HG03095 (cell line): ENCODE data around the gene LRRIQ1.
"Not testable (repeated sequence)": the region's sequence is repeated elsewhere in the genome, so short reads cannot be mapped to it uniquely, and the experiment has no call there.

ENCODE experiments used
- ATAC-seq: cut with Tn5 transposase; IDR thresholded peaks from one replicate; pipeline ENCODE4 v1.9.1; 2021; ENCODE audit warnings: moderate library complexity; ENCODE audit not compliant: unreplicated experiment

The LRRIQ1 gene

GRCh38 chr12:85182699-85183098 lies 146.5 kb downstream of the LRRIQ1 start:
- ATAC-seq: no peak

DNA sequence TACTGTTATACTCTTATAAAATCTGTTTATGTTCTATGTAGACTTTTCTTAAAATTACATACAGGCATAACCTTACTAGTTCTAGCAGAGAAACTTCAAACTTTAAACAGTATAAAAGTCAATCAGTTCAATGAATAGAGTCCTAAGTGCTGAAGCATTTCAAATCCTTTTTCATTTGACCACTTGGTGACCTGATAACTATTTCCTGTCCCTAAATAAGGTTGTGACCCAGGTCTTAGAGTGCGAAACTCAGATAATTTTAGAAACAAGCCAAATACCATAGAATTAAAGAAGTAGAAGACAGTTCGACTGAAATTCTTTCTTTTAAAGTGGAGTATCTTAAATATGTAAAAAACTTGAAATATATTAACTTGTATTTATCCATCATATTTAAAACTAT lies 147.7 kb downstream of the LRRIQ1 start:
- no peak for ATAC-seq

- ATAC-seq: no peak
Measured at GRCh38 chr12:85186236-85186635, 150.1 kb downstream of the LRRIQ1 start.

DNA sequence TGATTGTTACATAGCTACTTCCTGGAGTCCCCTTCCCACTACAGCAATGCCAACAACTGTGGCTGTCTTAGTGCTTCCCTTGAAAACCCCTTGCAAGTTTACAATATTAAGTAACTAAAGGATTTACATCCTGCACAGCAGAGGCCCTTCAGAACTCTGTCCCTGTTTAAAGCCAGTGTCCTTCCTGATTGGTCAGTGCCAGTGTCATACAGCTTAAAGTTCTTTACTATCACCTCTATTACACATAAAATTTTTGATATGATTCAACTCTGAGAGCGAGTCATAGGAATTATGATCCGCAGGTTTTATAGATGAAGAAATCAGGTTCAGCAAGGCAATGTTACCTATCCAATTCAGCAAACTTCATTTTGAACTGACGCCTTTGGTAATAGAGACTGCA lies 152.5 kb downstream of the LRRIQ1 start:
- ATAC-seq: no peak

DNA sequence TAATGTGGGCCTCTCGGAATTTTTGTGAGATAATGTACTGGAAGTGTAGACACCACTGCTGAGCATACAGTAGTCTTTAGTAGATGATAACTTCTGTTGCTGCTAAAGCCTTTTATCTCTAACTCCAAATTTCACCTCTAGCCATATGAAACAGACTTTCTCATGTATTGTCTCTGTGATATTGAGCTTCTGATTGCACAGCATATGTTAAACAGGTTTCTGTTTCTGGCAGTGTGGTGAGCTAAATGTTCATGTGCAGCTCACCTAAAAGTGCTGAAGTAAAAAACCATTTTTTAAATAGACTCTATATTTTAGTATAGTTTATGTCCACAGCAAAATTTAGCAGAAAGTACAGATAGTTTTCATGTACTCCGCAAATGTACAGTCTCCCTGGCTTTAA lies 154.6 kb downstream of the LRRIQ1 start:
- ATAC-seq: no peak

DNA sequence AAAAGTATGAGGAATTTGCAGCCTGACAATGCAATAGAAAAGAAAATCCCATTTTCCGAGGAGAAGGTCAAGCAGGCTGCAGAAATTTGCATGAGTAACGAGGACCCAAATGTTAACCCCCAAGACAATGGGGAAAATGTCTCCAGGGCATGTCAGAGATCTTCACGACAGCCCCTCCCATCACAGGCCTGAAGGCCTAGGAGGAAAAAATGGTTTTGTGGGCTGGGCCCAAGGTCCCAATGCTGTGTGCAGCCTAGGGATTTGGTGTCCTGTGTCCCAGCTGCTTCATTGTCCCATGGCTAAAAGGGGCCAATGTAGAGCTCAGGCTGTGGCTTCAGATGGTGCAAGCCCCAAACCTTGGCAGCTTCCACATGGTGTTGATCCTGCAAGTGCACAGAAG lies 167.7 kb downstream of the LRRIQ1 start:
- not testable (repeated sequence) for ATAC-seq

DNA sequence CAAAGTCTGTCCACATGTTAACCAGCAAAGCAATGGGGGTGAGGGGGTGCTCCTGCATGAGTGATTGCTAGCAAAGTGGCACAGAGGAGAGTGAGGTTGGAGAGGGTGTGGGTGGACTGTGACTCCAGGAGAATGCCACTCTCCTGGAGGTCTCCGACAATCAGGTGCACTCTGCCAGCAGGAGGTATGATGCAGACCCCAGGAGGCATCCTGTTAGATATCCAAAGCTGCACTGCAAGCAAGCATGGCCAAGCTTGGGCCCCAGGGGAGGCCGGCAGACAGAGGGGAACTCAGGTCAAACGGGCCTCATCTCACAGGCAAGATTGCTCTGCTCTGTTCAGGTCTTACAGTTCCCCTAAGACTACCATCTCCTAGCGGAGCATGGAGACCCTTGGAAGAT lies 170.4 kb downstream of the LRRIQ1 start:
- no peak for ATAC-seq

DNA sequence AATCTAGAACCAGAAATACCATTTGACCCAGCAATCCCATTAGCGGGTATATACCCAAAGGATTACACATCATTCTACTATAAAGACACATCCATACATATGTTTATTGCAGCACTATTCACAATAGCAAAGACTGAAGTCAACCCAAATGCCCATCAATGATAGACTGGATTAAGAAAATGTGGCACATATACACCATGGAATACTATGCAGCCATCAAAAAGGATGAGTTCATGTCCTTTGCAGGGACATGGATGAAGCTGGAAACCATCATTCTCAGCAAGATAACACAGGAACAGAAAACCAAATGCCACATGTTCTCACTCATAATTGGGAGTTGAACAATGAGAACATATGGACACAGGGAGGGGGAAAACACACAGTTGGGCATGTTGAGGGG lies 188.2 kb downstream of the LRRIQ1 start:
- ATAC-seq: not testable (repeated sequence)

DNA sequence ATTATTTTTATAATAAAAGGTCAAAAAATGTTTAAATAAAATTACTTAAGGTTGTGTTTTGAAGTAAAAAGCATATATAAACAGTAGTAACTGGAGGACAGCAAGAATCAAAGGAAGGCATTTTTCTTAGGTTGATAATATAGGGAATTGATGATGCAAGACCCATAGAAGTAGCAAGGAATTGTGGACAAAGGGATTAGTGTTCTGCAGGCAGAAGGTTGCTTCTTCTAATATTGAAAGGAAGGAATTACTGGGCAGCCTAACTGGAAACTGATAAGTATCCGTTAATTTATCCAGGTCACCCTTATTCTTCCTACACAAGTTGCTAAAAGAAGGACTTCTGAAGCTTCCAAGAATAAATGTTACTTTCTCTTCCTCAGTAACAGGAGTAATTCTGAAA lies 189.3 kb downstream of the LRRIQ1 start:
- no peak for ATAC-seq

- ATAC-seq: no peak
Measured at GRCh38 chr12:85237327-85237726, 201.2 kb downstream of the LRRIQ1 start.

GRCh38 chr12:85244561-85244960 lies 208.4 kb downstream of the LRRIQ1 start:
- no peak for ATAC-seq

GRCh38 chr12:85253853-85254252 lies 217.7 kb downstream of the LRRIQ1 start:
- ATAC-seq: no peak

GRCh38 chr12:85257671-85258070 lies 221.5 kb downstream of the LRRIQ1 start:
- ATAC-seq: no peak

- no peak for ATAC-seq
Measured at GRCh38 chr12:85260447-85260846, 224.3 kb downstream of the LRRIQ1 start.

GRCh38 chr12:85260896-85261295 lies 224.7 kb downstream of the LRRIQ1 start:
- ATAC-seq: no peak

DNA sequence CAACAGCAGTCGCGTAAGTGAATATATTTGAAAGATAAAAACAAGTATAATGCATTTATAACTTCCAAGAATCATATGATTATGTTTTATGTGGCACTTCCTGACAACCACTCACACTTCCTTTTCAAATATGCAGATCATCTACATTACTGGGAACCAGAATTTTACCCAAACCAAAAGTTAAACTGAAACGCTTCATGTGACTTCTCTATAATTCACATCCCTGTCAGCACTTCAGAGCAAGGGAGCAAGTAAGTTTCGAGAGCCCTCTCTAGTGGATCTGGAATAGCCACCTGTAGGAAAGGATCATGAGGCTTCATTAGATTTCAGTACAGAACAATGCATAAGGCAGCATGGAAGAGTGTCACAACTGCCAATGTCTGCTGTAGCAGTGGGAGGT lies 230.2 kb downstream of the LRRIQ1 start:
- ATAC-seq: no peak

DNA sequence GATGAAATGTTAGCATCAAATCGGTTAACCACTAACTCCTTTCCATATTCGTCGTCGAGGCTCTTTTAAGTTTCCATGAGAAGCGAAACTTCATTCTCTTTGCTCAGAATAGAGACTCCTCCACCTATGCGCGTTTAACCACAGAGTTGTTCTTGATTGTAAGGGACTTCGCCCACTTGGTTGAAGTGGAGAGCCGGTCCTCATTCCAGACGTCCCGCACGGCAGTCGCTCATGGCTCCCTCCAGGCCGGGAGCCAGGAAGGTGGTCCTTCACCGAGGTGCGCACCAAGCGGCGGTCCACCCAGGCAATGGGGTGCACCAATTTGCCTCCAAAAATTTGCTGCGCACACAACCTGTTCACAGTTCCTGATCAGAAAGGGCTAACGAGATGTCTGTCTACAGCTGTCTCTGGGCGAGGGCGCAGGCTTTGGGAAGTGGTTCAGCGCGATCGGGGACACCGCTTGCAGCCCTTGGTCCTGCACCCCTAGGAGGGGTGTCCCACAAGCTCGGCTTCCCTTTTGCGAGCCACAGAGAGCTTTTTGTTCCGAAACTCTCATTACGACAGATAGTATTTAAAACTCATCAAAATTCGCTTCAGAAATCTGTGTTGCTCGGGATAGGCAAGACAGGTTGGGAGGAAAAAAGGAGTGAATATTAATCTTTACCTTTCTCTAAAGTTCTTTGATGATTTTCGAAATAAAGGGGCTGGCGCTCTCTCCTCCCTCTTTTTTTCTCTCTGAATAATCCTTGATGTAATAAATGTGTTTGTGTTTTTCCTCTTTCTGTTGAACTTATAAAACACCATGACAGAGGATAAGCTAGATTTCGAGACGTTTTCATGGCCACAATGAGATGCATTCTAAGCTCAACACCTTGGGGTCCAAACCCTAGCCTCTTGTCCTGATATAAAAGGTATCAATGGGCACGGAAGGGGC lies 237.5 kb downstream of the LRRIQ1 start:
- peak; percentile 53 for ATAC-seq

DNA sequence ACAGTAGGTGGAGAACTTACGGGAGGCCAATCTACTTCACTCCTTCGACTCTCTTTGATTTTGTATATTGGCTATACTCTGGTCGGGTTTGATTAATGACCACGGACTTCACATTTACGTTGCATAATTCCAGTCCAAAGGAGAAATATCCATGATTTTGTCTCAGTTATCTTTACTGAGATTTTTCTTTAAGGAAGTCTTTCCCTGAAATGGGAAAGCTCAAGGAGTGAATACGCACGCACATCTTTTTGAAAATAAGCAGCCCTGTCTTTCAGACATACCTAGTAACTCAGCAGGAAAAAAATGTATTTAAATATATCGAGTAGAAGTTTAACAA lies 238.1 kb downstream of the LRRIQ1 start:
- ATAC-seq: no peak

DNA sequence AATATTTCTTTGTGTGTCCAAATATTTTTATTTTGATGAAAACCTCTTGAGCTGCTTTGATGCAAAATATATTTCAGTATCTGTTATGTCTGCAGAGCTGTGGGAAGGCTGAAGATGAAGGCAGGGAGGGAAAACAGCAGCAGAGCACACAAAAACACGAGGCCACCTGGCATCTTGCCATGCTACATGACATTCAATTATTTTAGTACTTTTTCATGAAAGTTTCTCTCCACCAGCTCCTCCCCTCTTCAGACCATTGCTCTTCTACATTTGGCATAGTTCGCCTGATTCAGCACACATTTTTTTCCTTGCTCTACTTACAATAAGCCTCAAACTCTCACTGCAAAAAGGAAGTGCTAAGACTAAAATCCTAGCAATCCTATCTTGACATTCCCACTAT lies 239.2 kb downstream of the LRRIQ1 start:
- ATAC-seq: no peak

- no peak for ATAC-seq
Measured at GRCh38 chr12:85277191-85277590, 241.0 kb downstream of the LRRIQ1 start.

DNA sequence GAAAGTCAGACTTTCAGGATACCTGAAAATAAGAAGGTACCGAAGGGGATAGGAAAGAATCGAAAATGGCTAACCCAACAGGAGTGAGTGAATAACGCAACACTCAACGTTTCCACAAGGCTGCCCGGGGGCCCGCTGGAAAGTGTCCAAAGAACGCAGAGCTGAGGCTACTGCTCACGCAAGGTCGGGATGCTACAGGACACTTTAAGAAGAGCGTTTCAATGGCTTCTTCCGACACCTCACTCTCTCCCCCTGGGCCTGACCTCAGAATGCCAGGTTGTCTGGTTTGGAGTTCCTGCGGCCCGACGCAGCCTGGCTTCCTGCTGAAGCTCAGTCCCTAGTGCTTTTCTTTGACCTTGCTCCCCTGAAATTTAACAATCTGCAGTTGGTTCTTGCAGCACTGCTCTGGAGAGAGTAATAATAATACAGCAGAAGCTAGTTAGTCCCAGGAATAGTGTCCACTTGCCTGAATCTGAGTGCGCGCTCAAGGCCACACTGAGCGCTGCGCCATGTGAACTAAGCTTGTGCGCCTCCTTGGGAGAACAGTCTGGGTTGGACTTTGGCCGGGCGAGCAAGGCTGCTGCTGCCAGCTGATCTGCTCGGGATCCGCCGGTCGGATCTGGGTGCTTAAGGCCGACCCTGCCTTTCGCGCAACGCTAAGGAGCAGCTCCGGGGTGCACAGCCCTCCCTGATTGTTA lies 241.9 kb downstream of the LRRIQ1 start:
- no peak for ATAC-seq
